WERI-Rb-1 (cell line): ENCODE data around the gene ST6GALNAC1.

Experiments used
- DNase-seq: peaks from one replicate; pipeline ENCODE4 v3.0.0-alpha.2; 2020
- H3K27ac ChIP-seq: fragments of 250-450 bp; sonication (Bioruptor Pico); 2 replicates; pipeline ENCODE4 v1.5.1; 2020; ENCODE audit warnings: mild to moderate bottlenecking, moderate library complexity
- H3K27me3 ChIP-seq: fragments of 250-450 bp; sonication (Bioruptor Pico); 2 replicates; pipeline ENCODE4 v1.5.1; 2021; ENCODE audit warnings: mild to moderate bottlenecking, low read depth, moderate library complexity; ENCODE audit not compliant: insufficient read depth, severe bottlenecking
- H3K36me3 ChIP-seq: fragments of 250-450 bp; sonication (Bioruptor Pico); 2 replicates; pipeline ENCODE4 v1.5.1; 2020; ENCODE audit warnings: mild to moderate bottlenecking, moderate library complexity
- H3K4me3 ChIP-seq: 2 replicates; pipeline ENCODE4 v1.5.1; 2011; ENCODE audit warnings: low read depth, mild to moderate bottlenecking, control low read depth, low read length
- H3K9me3 ChIP-seq: fragments of 250-450 bp; sonication (Bioruptor Pico); 2 replicates; pipeline ENCODE4 v1.5.1; 2021; ENCODE audit warnings: mild to moderate bottlenecking, moderate library complexity; ENCODE audit not compliant: severe bottlenecking
- TF ChIP-seq, protein P1 (sequence below): IDR thresholded peaks from 2 replicates; pipeline ENCODE4 v1.5.1; 2011; ENCODE audit warnings: low read depth, mild to moderate bottlenecking, control low read depth, inconsistent platforms, low read length

ST6GALNAC1 gene

DNA sequence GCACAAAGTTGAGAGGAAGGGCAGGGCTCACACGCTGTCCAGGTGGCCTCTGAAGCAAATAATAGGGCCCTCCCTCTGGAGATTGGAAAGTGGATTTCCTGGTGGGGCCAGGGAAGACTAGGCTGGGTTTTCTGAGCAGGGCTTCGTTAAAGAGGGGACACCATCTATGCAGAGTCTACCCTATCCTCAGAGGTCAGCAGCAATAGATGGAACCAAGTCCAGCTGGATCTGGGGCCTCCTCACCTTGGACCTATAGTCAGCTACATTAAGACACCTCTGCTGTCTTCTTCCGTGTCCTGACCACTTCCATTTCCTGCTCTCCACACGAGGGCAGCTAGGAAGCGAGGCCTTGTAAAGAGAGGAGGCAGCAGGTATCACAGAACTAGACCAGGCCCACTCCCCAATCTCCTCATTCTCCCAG, 14.7 kb upstream of the ST6GALNAC1 start:
- H3K27ac ChIP-seq, result no peak overlapping the region
- TF ChIP-seq, protein P1, sequence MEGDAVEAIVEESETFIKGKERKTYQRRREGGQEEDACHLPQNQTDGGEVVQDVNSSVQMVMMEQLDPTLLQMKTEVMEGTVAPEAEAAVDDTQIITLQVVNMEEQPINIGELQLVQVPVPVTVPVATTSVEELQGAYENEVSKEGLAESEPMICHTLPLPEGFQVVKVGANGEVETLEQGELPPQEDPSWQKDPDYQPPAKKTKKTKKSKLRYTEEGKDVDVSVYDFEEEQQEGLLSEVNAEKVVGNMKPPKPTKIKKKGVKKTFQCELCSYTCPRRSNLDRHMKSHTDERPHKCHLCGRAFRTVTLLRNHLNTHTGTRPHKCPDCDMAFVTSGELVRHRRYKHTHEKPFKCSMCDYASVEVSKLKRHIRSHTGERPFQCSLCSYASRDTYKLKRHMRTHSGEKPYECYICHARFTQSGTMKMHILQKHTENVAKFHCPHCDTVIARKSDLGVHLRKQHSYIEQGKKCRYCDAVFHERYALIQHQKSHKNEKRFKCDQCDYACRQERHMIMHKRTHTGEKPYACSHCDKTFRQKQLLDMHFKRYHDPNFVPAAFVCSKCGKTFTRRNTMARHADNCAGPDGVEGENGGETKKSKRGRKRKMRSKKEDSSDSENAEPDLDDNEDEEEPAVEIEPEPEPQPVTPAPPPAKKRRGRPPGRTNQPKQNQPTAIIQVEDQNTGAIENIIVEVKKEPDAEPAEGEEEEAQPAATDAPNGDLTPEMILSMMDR, result no peak

DNA sequence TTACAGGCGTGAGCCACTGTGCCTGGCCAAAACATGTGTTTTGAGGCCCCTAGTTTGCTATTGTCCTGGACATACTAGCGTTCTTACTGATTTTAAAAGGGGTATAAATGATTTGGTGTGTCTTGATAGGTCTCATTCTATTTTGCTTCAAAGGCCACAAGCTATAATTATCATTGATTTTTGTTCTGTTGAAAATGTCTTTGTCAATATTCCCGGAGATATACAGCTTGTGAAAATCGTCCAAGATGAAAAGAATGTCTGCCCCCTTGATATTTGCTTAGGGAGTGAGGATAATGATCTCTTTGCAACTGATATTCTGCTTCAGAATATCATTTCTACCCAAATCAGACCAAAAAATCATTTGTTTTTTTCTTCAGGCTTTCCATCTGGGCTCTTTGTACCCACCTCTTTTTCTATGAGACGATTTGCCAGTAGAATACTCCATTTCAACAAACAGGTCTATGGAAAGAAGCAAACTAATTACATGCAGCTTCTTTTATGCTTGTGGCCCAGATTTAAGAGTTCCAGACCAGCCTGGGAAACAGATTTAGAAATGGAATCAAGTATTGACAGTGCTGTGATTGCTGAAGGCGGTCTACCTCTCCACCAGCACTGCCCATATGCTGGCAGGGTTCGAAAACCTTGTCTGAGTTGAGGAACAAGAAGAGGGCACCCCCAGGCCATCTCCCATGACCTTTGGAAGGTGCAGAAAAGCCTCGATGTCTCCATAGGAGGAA, 14.1 kb upstream of the ST6GALNAC1 start:
- Histone ChIP-seq H3K9me3 (no peaks in the 10 kb centered on the region), H3K27ac (no peak overlapping the region)

More for the DNA sequence above, 14.7 kb upstream of the ST6GALNAC1 start:
- no peaks in the 10 kb centered on the region for H3K27me3 ChIP-seq
- H3K36me3 ChIP-seq, result no peaks in the 10 kb centered on the region
- H3K9me3 ChIP-seq, result no peaks in the 10 kb centered on the region
- DNase-seq, result no peak
- H3K4me3 ChIP-seq, result no peak overlapping the region

GRCh38 chr17:76654408-76654807, 10.9 kb upstream of the ST6GALNAC1 start:
- Histone ChIP-seq H3K9me3 (peaks cover 4% of the 10 kb centered on the region), H3K27ac (no peak overlapping the region), H3K36me3 (no peaks in the 10 kb centered on the region), H3K27me3 (no peaks in the 10 kb centered on the region), H3K4me3 (no peak overlapping the region)
- TF ChIP-seq, protein P1, result no peak
- no peak for DNase-seq

More for the DNA sequence above, 14.1 kb upstream of the ST6GALNAC1 start:
- DNase-seq, result no peak
- TF ChIP-seq, protein P1, result no peak
- Histone ChIP-seq H3K36me3 (no peaks in the 10 kb centered on the region), H3K27me3 (no peaks in the 10 kb centered on the region), H3K4me3 (no peak overlapping the region)

GRCh38 chr17:76650504-76650903, 6.9 kb upstream of the ST6GALNAC1 start:
- DNase-seq, result no peak
- Histone ChIP-seq H3K27ac (no peak overlapping the region), H3K4me3 (no peak overlapping the region), H3K27me3 (no peaks in the 10 kb centered on the region), H3K36me3 (no peaks in the 10 kb centered on the region), H3K9me3 (peaks cover 15% of the 10 kb centered on the region)
- TF ChIP-seq, protein P1, result no peak

GRCh38 chr17:76646712-76647111, 3.2 kb upstream of the ST6GALNAC1 start:
- TF ChIP-seq, protein P1, result no peak
- Histone ChIP-seq H3K9me3 (peaks cover 11% of the 10 kb centered on the region), H3K36me3 (no peaks in the 10 kb centered on the region), H3K4me3 (no peak overlapping the region), H3K27ac (no peak overlapping the region), H3K27me3 (no peaks in the 10 kb centered on the region)
- DNase-seq, result no peak

DNA sequence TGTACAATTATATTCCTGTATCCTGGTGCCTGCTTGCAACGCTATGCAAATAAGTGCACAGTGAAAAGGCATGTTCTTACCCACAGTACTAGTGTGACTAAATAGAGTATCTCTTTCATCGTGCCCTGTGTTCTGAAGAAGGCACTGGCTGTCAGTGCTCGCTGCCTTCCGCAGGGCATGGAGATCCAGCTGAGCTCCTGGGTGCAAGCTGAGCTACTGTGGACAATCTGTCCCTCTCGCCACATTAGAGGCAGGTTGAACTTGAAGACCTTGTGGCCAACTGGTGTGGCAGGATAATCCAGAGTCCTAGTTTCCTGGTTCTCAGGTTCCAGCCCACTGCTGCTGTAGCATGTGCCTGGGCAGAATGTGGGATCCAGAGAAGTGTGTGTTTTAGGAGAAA, 1.9 kb upstream of the ST6GALNAC1 start:
- Histone ChIP-seq H3K27me3 (no peaks in the 10 kb centered on the region), H3K27ac (no peak overlapping the region), H3K36me3 (no peaks in the 10 kb centered on the region), H3K9me3 (peaks cover 11% of the 10 kb centered on the region), H3K4me3 (no peak overlapping the region)
- DNase-seq, result no peak
- TF ChIP-seq, protein P1, result no peak
